Measurements from ENCODE around the gene RALGDS. TPM values are rescaled to one million over a fixed set of nuclear protein-coding genes. Genes with fewer than 3 reads are reported as not detected.
A peak's percentile ranks its signal among the peaks of the same experiment; 100 is the strongest.

RALGDS gene
- total and polyA plus RNA-seq, 9 of the 15 experiments (the other 6 are each of a cell fraction or from before 2014, with no cell fraction given) = 0.75 to 43.3 (median 27.1) TPM

- no peak for TF ChIP-seq BRCA1 (IDR thresholded peaks at IDR 0.05)
- TF ChIP-seq BRCA1 (CRISPR knock-in tag; IDR thresholded peaks at IDR 0.05) = no peak
- TF ChIP-seq ZNF583 (CRISPR knock-in tag; IDR thresholded peaks at IDR 0.05) = no peak
- TF ChIP-seq USF2 (CRISPR knock-in tag; IDR thresholded peaks at IDR 0.05) = no peak
- TF ChIP-seq ZNF23 (CRISPR knock-in tag; IDR thresholded peaks at IDR 0.05) = no peak
- TF ChIP-seq CREBBP (IDR thresholded peaks at IDR 0.05; ENCODE audit: low read depth, low read length) = no peak
- no peak for TF ChIP-seq RFX1 (IDR thresholded peaks at IDR 0.05)
- TF ChIP-seq CBFA2T2 (conservative IDR thresholded peaks at IDR 0.05) = peak; percentile 27; the same call in 1 of the 2 replicates
- TF ChIP-seq PATZ1 (CRISPR knock-in tag; IDR thresholded peaks at IDR 0.05; ENCODE audit: borderline replicate concordance) = no peak
- TF ChIP-seq ZNF274 (IDR thresholded peaks at IDR 0.05; ENCODE audit: borderline replicate concordance, low read depth, low read length) = no peak
- TF ChIP-seq CHD7 (IDR thresholded peaks at IDR 0.05; ENCODE audit: low read depth, low read length) = no peak
- TF ChIP-seq POLR3G (IDR thresholded peaks at IDR 0.05; ENCODE audit: extremely low read depth, insufficient read length, insufficient replicate concordance) = no peak
- TF ChIP-seq MAX (CRISPR knock-in tag; IDR thresholded peaks at IDR 0.05) = no peak
- TF ChIP-seq CBX8 (IDR thresholded peaks at IDR 0.05; ENCODE audit: borderline replicate concordance, extremely low read depth, low read depth, low read length, poor library complexity, severe bottlenecking) = no peak
Measured at GRCh38 chr9:133122935-133123611, 2.0 kb upstream of the RALGDS start (continued).
